CD4-positive, CD25-positive, alpha-beta regulatory T cell (primary cell): ENCODE data around the gene SETD4. TPM values are rescaled to one million over a fixed set of nuclear protein-coding genes. Genes with fewer than 3 reads are reported as not detected.
A peak's percentile ranks its signal among the peaks of the same experiment; 100 is the strongest.

Experiments used
- ATAC-seq, 2 donors: fragments of 150-1000 bp; cut with Tn5 transposase; one replicate each; pipeline ENCODE4 v1.10.0; 2021; ENCODE audit warnings: low read depth in 2 of 2, moderate number of reproducible peaks in 2 of 2, moderate library complexity in 1 of 2
- DNase-seq, 3 donors: peaks; one replicate each; pipeline versions ENCODE4 v3.0.0 to v3.0.0-alpha.2; 2012 to 2022; ENCODE audit warnings: mixed read lengths in 1 of 3
- H3K27ac ChIP-seq: one replicate; pipeline ENCODE4 v1.7.0; 2013; ENCODE audit warnings: mild to moderate bottlenecking, low read length; ENCODE audit not compliant: insufficient read depth, poor library complexity, severe bottlenecking
- H3K27me3 ChIP-seq: one replicate; pipeline ENCODE4 v1.7.0; 2013; ENCODE audit warnings: low read length; ENCODE audit not compliant: control insufficient read depth, insufficient read depth
- H3K36me3 ChIP-seq: one replicate; pipeline ENCODE4 v1.7.0; 2013; ENCODE audit warnings: mild to moderate bottlenecking, low read length, moderate library complexity; ENCODE audit not compliant: control insufficient read depth, insufficient read depth
- H3K4me1 ChIP-seq: 2 replicates; pipeline ENCODE4 v1.7.0; 2013; ENCODE audit warnings: mild to moderate bottlenecking, low read length; ENCODE audit not compliant: insufficient read depth, control insufficient read depth, poor library complexity, severe bottlenecking
- H3K4me3 ChIP-seq: one replicate; pipeline ENCODE4 v1.7.0; 2013; ENCODE audit warnings: low read depth, mild to moderate bottlenecking, low read length, moderate library complexity
- H3K9me3 ChIP-seq, 2 experiments: 1 replicate in 1 of 2; 2 replicates in 1 of 2; pipeline ENCODE4 v1.7.0; 2013; ENCODE audit warnings: low read length in 2 of 2, mild to moderate bottlenecking in 1 of 2, moderate library complexity in 1 of 2; ENCODE audit not compliant: control insufficient read depth in 2 of 2
- H3K27ac Mint-ChIP-seq, 3 donors: one replicate each; pipeline ENCODE4 v1.8.0; 2020 to 2022; ENCODE audit warnings: mild to moderate bottlenecking in 3 of 3, mixed read lengths in 3 of 3, moderate library complexity in 2 of 3
- H3K27me3 Mint-ChIP-seq: one replicate; pipeline ENCODE4 v1.8.0; 2022; ENCODE audit warnings: mild to moderate bottlenecking, mixed read lengths
- H3K36me3 Mint-ChIP-seq: one replicate; pipeline ENCODE4 v1.8.0; 2020; ENCODE audit warnings: mixed read lengths
- H3K4me1 Mint-ChIP-seq, 4 donors: one replicate each; pipeline ENCODE4 v1.8.0; 2020 to 2022; ENCODE audit warnings: mixed read lengths in 4 of 4, mild to moderate bottlenecking in 1 of 4
- H3K4me3 Mint-ChIP-seq, 4 donors: one replicate each; pipeline ENCODE4 v1.8.0; 2020 to 2022; ENCODE audit warnings: mild to moderate bottlenecking in 4 of 4, mixed read lengths in 4 of 4, moderate library complexity in 3 of 4
- H3K9me3 Mint-ChIP-seq, 7 donors: one replicate each; pipeline ENCODE4 v1.8.0; 2020 to 2022; ENCODE audit warnings: mixed read lengths in 7 of 7, mild to moderate bottlenecking in 3 of 7, moderate library complexity in 2 of 7
- polyA plus RNA-seq, 4 donors: library from polyadenylated mRNA; unstranded; fragments of 300-500 nt; fragmentation: Illumina TruSeq; gene quantifications; one replicate each; pipeline ENCODE4 v1.2.3, GENCODE V29; 2021
- total RNA-seq: library from RNA; stranded (reverse); gene quantifications from one replicate; pipeline ENCODE4 v1.2.3, GENCODE V29; 2022

SETD4 gene
- total and polyA plus RNA-seq, 5 donors from 2014 or later = 9.2 to 15.0 (median 10.6) TPM

GRCh38 chr21:36028127-36029069 is 31.9 kb downstream of the SETD4 start:
- Histone ChIP-seq H3K4me1 (peaks cover 4% of the 10 kb centered on the region), H3K9me3 (no peaks in the 10 kb centered on the region), H3K4me3 (no peak overlapping the region), H3K27ac (no peak overlapping the region), H3K27me3 (no peaks in the 10 kb centered on the region), H3K36me3 (no peaks in the 10 kb centered on the region)
- Mint-ChIP-seq H3K27ac (no peak overlapping the region), H3K27me3 (no peaks in the 10 kb centered on the region), H3K36me3 (peaks cover under 1% of the 10 kb centered on the region), H3K4me3 (no peak overlapping the region), H3K4me1 (peaks cover 0 to 6% (median 2%) of the 10 kb centered on the region in 4 donors), H3K9me3 (peaks cover 0 to 2% (median 0%) of the 10 kb centered on the region in 7 donors)
- ATAC-seq (peak; percentile 73 to 78), DNase-seq (peak; percentile 53 to 64 (median 61))

GRCh38 chr21:36027347-36027746 is 33.0 kb downstream of the SETD4 start:
- peaks cover 0 to 2% (median 0%) of the 10 kb centered on the region in 7 donors for H3K9me3 Mint-ChIP-seq
- no peaks in the 10 kb centered on the region for H3K27me3 Mint-ChIP-seq
- no peak overlapping the region for H3K27ac Mint-ChIP-seq
- peaks cover 0 to 6% (median 2%) of the 10 kb centered on the region in 4 donors for H3K4me1 Mint-ChIP-seq
- no peak overlapping the region for H3K4me3 Mint-ChIP-seq
- Histone ChIP-seq H3K36me3 (no peaks in the 10 kb centered on the region), H3K4me1 (peaks cover 4% of the 10 kb centered on the region), H3K27ac (no peak overlapping the region), H3K9me3 (no peaks in the 10 kb centered on the region), H3K4me3 (no peak overlapping the region), H3K27me3 (no peaks in the 10 kb centered on the region)
- ATAC-seq = no peak
- no peaks in the 10 kb centered on the region for H3K36me3 Mint-ChIP-seq
- no peak for DNase-seq

GRCh38 chr21:36024782-36025181 is 35.5 kb downstream of the SETD4 start:
- peaks cover 0 to 6% of the 10 kb centered on the region in 2 experiments for H3K9me3 ChIP-seq
- ATAC-seq (no peak), DNase-seq (no peak)
- H3K27me3 ChIP-seq = no peaks in the 10 kb centered on the region
- Mint-ChIP-seq H3K27me3 (peaks cover 6% of the 10 kb centered on the region), H3K9me3 (peaks cover 0 to 12% (median 3%) of the 10 kb centered on the region in 7 donors), H3K4me3 (no peak overlapping the region), H3K4me1 (peaks cover 0 to 6% (median 2%) of the 10 kb centered on the region in 4 donors), H3K36me3 (peaks cover 4% of the 10 kb centered on the region), H3K27ac (no peak overlapping the region)
- no peak overlapping the region for H3K4me3 ChIP-seq
- H3K27ac ChIP-seq = no peak overlapping the region
- H3K36me3 ChIP-seq = no peaks in the 10 kb centered on the region
- peaks cover 4% of the 10 kb centered on the region for H3K4me1 ChIP-seq

GRCh38 chr21:36023092-36023480 is 37.2 kb downstream of the SETD4 start:
- Histone ChIP-seq H3K27me3 (no peaks in the 10 kb centered on the region), H3K36me3 (no peaks in the 10 kb centered on the region), H3K27ac (no peak overlapping the region), H3K4me1 (no peaks in the 10 kb centered on the region), H3K9me3 (peaks cover 0 to 6% of the 10 kb centered on the region in 2 experiments), H3K4me3 (no peak overlapping the region)
- H3K9me3 Mint-ChIP-seq = peaks cover 0 to 12% (median 3%) of the 10 kb centered on the region in 7 donors
- H3K4me3 Mint-ChIP-seq = no peak overlapping the region
- no peak overlapping the region for H3K27ac Mint-ChIP-seq
- DNase-seq (no peak), ATAC-seq (no peak)
- peaks cover 4% of the 10 kb centered on the region for H3K36me3 Mint-ChIP-seq
- peaks cover 0 to under 1% (median 0%) of the 10 kb centered on the region in 4 donors for H3K4me1 Mint-ChIP-seq
- peaks cover 11% of the 10 kb centered on the region for H3K27me3 Mint-ChIP-seq

- Mint-ChIP-seq H3K36me3 (peaks cover 7% of the 10 kb centered on the region), H3K4me3 (no peak overlapping the region), H3K9me3 (peaks cover 0 to 12% (median 3%) of the 10 kb centered on the region in 7 donors), H3K4me1 (no peaks in the 10 kb centered on the region), H3K27ac (no peak overlapping the region), H3K27me3 (peaks cover 15% of the 10 kb centered on the region)
- no peak for DNase-seq
- Histone ChIP-seq H3K4me1 (no peaks in the 10 kb centered on the region), H3K9me3 (peaks cover 0 to 6% of the 10 kb centered on the region in 2 experiments), H3K4me3 (no peak overlapping the region), H3K36me3 (no peaks in the 10 kb centered on the region), H3K27me3 (no peaks in the 10 kb centered on the region), H3K27ac (no peak overlapping the region)
- no peak for ATAC-seq
These were observed 37.8 kb downstream of the SETD4 start for GRCh38 chr21:36022427-36023091.

- Mint-ChIP-seq H3K4me3 (no peak overlapping the region), H3K9me3 (peaks cover 0 to 12% (median 3%) of the 10 kb centered on the region in 7 donors), H3K27ac (no peak overlapping the region), H3K27me3 (peaks cover 15% of the 10 kb centered on the region), H3K4me1 (no peaks in the 10 kb centered on the region), H3K36me3 (peaks cover 7% of the 10 kb centered on the region)
- peaks cover 0 to 6% of the 10 kb centered on the region in 2 experiments for H3K9me3 ChIP-seq
- no peak for ATAC-seq
- H3K27me3 ChIP-seq = no peaks in the 10 kb centered on the region
- H3K4me3 ChIP-seq = no peak overlapping the region
- H3K27ac ChIP-seq = no peak overlapping the region
- H3K4me1 ChIP-seq = no peaks in the 10 kb centered on the region
- DNase-seq = no peak
- no peaks in the 10 kb centered on the region for H3K36me3 ChIP-seq
These were observed 39.0 kb downstream of the SETD4 start for GRCh38 chr21:36021251-36021837.

- H3K4me3 Mint-ChIP-seq = no peak overlapping the region
- ATAC-seq (no peak), DNase-seq (no peak)
- no peaks in the 10 kb centered on the region for H3K9me3 ChIP-seq
- no peaks in the 10 kb centered on the region for H3K9me3 Mint-ChIP-seq
- peaks cover 37% of the 10 kb centered on the region for H3K27me3 Mint-ChIP-seq
- no peaks in the 10 kb centered on the region for H3K27me3 ChIP-seq
- no peaks in the 10 kb centered on the region for H3K4me1 Mint-ChIP-seq
- no peak overlapping the region for H3K27ac Mint-ChIP-seq
- H3K36me3 Mint-ChIP-seq = peaks cover 8% of the 10 kb centered on the region
- H3K36me3 ChIP-seq = no peaks in the 10 kb centered on the region
- H3K27ac ChIP-seq = no peak overlapping the region
- H3K4me3 ChIP-seq = no peak overlapping the region
- no peaks in the 10 kb centered on the region for H3K4me1 ChIP-seq
These were observed 45.3 kb downstream of the SETD4 start for GRCh38 chr21:36015045-36015444.
